AG04449 (cell line): ENCODE data around the gene RNF175.

Experiments
- CTCF ChIA-PET: fragments of 350-600 bp; formaldehyde crosslinking; extraction: SDS; loops from one replicate; lab custom pipeline; 2021; ENCODE audit warnings: antibody characterized with exemption; lab: Yijun Ruan, JAX
- POLR2A ChIA-PET: fragments of 400-600, 350-600 bp; formaldehyde crosslinking; extraction: SDS; loops from one replicate; lab custom pipeline; 2020; ENCODE audit warnings: antibody characterized with exemption, inconsistent platforms; lab: Yijun Ruan, JAX
- DNase-seq: peaks from one replicate; pipeline ENCODE4 v3.0.0-alpha.2; 2010; ENCODE audit warnings: low read depth, low spot score
- H3K4me3 ChIP-seq: 2 replicates; pipeline ENCODE4 v1.5.1; 2011; ENCODE audit warnings: low read depth, mild to moderate bottlenecking, control low read depth, low read length
- TF ChIP-seq, protein P1 (sequence below): IDR thresholded peaks from one replicate; pipeline ENCODE4 v1.5.1; 2011; ENCODE audit warnings: mild to moderate bottlenecking, moderate library complexity, low read length, control low read depth, inconsistent platforms; ENCODE audit not compliant: insufficient read depth; ENCODE audit errors: missing control alignments

The RNF175 gene

GRCh38 chr4:153722036-153722435 lies 37.8 kb downstream of the RNF175 start:
- CTCF ChIA-PET, result no interaction called here
- H3K4me3 ChIP-seq, result no peak overlapping the region
- DNase-seq, result no peak

DNA sequence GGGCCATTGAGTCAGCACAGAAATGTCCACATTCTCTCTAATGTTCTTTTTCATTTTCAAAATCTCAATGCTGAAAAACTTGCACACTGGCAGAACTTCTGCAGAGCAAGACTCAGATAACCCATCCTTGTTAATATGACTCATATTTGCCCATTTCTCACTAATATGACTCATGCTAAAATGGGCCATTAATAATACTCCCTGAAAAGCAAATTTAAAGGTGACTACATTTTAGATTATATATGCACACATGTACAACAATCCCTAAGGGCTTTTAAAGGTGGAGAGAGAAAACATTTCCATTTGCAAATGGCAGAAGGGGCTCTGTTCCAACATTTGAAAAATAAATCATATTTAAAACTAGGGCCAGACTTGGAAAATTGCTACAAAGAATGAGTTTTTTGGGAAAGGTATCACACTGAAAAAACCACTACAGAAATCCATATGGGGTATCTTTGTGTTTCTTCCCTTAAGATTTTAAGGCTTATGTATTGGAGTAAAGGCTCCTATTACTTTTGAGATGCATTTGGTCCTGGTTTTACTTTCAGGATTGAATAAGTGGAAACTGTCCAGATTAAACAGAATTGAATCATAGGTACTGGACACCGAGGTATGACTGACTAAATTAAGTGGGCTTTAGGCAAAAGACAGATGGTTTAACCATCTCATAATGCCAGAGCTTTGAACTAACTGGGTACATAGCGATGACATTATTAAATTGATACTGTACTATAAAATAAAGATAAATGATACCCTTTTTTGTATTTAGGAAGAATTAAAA lies 45.8 kb downstream of the RNF175 start:
- H3K4me3 ChIP-seq, result no peak overlapping the region
- no peak for DNase-seq
- ChIA-PET CTCF (no interaction called here), POLR2A (no interaction called here)
- TF ChIP-seq, protein P1, sequence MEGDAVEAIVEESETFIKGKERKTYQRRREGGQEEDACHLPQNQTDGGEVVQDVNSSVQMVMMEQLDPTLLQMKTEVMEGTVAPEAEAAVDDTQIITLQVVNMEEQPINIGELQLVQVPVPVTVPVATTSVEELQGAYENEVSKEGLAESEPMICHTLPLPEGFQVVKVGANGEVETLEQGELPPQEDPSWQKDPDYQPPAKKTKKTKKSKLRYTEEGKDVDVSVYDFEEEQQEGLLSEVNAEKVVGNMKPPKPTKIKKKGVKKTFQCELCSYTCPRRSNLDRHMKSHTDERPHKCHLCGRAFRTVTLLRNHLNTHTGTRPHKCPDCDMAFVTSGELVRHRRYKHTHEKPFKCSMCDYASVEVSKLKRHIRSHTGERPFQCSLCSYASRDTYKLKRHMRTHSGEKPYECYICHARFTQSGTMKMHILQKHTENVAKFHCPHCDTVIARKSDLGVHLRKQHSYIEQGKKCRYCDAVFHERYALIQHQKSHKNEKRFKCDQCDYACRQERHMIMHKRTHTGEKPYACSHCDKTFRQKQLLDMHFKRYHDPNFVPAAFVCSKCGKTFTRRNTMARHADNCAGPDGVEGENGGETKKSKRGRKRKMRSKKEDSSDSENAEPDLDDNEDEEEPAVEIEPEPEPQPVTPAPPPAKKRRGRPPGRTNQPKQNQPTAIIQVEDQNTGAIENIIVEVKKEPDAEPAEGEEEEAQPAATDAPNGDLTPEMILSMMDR, result no peak

More at GRCh38 chr4:153722036-153722435, 37.8 kb downstream of the RNF175 start:
- TF ChIP-seq, protein P1, result no peak
- POLR2A ChIA-PET, result no interaction called here

DNA sequence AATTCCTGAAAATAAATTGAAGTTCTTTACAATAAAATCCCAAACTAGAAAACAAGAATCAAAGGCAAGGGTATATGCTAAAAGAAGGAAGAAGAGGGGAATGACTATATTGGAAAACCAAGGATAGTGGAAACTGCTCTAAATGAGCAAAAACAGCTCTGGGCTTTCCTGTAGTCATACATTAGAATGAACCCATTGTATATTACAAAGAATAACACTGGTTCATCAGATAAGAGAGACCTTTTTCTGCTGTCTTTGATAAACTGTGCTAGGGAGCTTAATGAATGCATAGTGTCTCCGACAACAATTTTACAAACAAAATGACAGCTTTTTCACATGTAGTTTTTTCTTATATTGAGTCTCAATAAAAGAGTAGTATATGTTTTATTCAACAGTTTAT lies 49.1 kb downstream of the RNF175 start:
- ChIA-PET CTCF (no interaction called here), POLR2A (no interaction called here)
- no peak overlapping the region for H3K4me3 ChIP-seq
- no peak for DNase-seq
- TF ChIP-seq, protein P1, result no peak

GRCh38 chr4:153706519-153706918 lies 53.3 kb downstream of the RNF175 start:
- DNase-seq, result no peak
- POLR2A ChIA-PET, result no interaction called here
- CTCF ChIA-PET, result no interaction called here
- H3K4me3 ChIP-seq, result no peak overlapping the region
- TF ChIP-seq, protein P1, result no peak

- TF ChIP-seq, protein P1, result no peak
- ChIA-PET POLR2A (no interaction called here), CTCF (no interaction called here)
- DNase-seq, result no peak
- no peak overlapping the region for H3K4me3 ChIP-seq
Measured at GRCh38 chr4:153705743-153706468, 53.9 kb downstream of the RNF175 start.

- no peak for DNase-seq
- TF ChIP-seq, protein P1, result no peak
- ChIA-PET CTCF (no interaction called here), POLR2A (no interaction called here)
- H3K4me3 ChIP-seq, result no peak overlapping the region
Measured at GRCh38 chr4:153704522-153704921, 55.3 kb downstream of the RNF175 start.
